GM11168 (cell line): Measurements from ENCODE around the gene CLEC2D.
"Not testable (repeated sequence)": the region's sequence is repeated elsewhere in the genome, so short reads cannot be mapped to it uniquely, and the experiment has no call there.

ENCODE experiments used
- in situ Hi-C: fragments of 300-500 bp; cut with MboI; formaldehyde crosslinking; loops from one replicate; pipeline ENCODE4 v1.12.0; 2022; ENCODE audit warnings: low sequenced_read_pairs; ENCODE audit not compliant: unreplicated experiment

Gene CLEC2D

DNA sequence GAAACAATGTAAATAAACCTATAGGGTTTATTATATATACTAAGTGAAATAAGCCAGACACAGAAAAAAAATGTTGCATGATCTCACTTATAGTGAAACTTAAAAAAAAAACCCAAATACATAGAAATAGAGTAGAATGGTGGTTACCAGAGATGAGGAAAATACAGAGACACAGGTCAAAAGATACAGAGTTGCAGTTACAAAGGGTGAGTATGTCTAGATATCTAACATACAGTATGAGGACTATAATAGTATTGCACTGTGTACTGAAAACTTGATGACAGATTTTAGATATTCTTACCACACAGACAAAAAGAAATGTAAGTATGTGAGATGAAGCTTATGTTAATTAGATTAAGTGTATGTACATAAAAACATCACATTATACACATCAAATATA lies 28.1 kb downstream of the CLEC2D start:
- in situ Hi-C loops = no loop called here

DNA sequence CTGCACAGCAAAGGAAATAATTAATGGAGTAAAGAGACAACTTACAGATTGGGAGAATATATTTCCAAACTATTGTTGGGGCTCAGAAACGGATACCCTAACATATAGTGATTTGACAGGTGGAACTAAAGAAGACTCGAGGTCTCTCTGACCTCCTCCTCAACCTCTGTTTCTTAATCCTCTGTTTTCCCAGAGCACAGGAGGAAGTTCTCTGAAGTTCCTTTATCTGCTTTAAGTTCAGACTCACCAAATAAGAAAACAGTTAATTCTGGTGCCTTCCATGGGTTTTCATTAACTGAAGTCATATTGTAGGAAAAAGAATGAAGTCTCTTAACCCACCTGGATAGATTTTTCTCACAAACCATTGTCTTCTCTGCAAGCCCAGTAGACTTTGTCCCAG lies 29.2 kb downstream of the CLEC2D start:
- in situ Hi-C loops = no loop called here

DNA sequence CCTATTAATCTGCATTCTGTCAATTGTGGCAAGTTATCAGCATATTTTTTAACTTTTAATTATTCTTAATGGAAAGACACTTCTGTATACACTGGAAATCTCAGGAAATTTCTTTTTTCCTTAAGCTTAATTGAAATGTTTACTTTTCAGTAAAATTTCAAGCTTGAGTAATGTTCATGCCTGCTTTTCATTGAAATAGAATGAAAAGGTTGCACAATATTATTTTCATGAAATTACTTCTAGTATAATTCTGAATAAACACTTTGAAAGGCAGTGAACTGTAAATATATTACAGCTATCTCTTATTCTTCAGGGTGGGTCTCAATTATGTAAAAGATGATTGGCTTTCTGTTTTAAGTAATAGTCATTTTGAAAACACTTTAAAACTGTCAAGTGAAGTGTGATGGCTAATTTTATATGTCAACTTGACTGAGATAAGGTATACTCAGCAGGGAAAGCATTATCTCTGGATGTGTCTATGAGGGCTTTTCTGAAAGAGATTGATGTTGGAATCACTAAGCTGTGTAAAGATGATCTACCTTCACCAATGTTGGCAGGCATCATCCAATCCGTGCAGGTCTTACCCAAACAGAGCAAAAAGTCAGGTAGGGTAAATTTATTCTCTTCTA lies 29.9 kb downstream of the CLEC2D start:
- in situ Hi-C loops = no loop called here

DNA sequence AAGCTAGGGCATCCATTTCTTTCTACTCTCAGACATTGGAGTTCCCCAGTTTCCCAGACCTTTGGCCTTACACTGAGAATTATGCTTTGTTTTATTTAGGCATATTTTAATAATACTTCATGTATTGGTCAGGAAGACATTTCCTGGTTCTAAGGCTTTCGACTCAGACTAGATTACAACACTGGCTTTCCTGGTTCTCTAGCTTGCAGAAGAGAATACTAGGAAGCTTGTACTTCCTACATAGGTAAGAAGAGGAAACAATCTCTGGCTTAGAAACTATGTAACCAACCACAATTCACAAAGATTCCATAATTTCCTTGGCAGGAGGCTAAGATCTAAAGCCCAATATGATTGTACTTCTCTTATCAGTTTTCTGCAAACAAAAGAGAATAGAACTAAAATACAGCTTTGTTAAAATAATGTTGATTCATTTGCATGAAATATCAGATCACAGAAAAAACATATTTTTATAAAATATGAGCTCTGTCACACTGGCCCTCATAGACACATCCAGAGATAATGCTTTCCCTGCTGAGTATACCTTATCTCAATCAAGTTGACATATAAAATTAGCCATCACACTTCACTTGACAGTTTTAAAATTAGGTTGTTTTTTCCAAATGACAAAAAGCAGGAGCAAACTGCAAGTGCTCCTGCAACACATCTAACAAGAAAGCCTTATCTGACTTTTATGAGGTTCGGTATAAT lies 30.5 kb downstream of the CLEC2D start:
- in situ Hi-C loops = no loop called here

DNA sequence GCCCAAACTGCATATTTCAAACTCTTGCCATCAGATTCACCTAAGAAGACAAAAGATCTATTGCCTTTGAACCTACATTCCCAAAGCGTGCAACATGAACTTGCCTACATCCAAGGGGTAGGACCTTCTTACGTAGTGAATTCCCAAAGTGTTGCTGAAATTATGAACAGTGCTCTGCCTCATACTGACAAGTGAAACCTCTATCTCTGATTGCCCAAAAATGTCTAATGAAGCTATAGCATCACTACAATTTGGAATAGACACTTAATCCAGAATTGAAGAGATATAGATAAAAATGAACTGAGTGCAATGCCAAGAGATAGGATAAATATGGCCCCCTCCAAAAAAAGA lies 31.1 kb downstream of the CLEC2D start:
- in situ Hi-C loops = no loop called here

DNA sequence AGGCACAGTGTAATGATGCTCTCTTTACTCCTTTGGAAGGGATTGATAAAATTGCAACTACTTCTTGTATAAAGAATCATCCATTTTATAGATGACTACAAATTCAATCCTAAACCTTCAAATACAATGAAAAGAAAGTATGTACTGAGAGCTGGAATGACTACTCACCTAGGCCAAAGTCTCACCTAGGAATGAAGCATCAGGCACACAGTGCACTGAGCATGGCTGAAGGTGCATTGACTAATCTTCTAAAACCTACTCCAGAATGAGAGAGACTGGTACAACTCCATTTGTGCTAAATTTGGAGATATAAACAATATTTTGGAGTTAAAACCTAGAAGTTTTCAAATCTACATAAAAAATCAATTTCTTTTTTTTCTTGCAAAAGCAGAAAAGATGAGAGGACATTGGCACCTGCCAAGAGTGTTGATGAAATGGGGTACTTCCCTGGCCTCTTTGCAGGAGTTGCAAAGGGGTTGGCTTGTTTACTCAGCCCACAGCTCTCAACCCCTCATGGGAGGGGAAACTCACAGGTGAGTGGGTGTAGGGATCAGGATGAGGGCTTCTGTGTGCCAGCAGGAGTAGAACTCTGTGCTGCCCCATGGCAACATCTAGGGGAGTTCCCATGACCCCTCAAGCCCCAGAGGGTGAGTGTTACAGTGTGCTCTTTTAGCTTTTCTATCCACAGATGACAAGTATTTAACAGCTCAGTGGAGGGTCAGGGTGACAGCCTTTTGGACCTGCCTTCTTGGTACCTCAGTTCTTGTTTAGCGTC lies 32.1 kb downstream of the CLEC2D start:
- in situ Hi-C loops = no loop called here

DNA sequence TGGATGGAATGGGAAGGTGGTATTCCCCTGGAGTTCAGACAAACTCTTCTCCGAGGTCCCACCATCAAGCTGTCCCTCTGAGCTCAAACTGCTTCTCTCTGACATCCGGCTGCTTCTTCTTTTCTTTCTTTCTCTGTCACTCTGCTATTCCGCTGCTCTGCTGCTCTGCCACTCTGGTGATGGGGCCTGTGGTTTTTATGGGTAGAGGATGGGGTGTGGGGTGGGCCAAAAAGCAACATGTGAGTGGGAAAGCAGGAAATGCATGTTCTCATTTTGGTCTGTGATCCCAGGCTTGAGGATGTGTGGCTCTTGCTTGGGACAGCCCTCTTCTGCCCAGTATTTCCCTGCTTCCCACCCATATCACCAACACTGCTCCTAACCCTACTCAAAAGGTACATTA lies 32.7 kb downstream of the CLEC2D start:
- in situ Hi-C loops = no loop called here

DNA sequence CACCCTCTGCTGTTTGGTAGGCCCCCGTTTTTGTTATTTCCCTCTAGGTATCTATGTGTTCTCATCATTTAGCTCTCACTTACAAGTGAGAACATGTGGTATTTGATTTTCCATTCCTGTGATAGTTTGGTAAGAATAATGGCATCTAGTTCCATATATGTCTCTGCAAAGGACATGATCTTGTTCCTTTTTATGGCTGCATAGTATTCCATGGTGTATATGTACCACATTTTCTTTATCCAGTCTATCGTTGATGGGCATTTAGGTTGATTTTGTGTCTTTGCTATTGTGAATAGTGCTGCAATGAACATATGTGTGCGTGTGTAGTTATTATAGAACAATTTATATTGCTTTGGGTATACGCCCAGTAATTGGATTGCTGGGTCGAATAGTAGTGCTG lies 35.0 kb downstream of the CLEC2D start:
- in situ Hi-C loops = not testable (repeated sequence)

DNA sequence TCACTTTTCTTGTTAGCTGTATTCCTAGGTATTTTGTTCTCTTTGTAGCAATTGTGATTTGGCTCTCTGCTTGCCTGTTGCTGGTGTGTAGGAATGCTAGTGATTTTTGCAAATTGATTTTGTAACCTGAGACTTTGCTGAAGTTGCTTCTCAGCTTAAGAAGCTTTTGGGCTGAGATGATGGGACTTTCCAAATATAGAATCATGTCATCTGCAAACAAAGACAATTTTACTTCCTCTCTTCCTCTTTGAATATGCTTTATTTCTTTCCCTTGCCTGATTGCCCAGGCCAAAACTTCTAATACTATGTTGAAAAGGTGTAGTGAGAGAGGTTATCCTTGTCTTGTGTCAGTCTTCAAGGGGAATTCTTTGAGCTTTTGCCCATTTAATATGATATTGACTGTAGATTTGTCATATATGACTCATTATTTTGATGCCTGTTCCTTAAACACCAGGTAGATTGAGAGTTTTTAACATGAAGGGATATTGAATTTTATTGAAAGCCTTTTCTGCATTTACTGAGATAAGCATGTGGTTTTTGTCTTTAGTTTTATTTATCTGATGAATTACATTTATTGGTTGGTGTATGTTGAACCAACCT lies 36.7 kb downstream of the CLEC2D start:
- in situ Hi-C loops = loop anchor here (5.0 kb wide), 1 partner anchor 69 kb away; no protein-coding TSS in a partner anchor

DNA sequence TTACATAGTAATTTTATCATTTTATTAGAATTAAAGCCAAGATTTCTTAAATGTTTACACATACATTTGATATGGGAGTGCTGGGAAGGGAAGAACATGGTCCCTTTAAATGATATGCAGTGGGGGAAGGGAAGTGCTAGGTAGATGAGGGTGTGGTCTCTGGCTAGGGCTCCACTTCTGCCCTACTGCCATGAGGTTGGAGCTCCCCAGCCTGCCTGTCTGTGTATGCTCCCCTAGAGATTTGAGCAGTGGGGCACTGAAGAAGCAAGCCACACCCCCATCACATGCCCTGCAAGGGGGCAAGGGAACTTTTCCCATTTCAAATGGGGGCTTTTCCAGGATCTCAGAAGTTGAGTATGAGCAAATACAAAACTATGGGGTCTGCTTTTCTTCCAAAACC lies 37.8 kb downstream of the CLEC2D start:
- in situ Hi-C loops = loop anchor here (5.0 kb wide), 1 partner anchor 70 kb away; no protein-coding TSS in a partner anchor

DNA sequence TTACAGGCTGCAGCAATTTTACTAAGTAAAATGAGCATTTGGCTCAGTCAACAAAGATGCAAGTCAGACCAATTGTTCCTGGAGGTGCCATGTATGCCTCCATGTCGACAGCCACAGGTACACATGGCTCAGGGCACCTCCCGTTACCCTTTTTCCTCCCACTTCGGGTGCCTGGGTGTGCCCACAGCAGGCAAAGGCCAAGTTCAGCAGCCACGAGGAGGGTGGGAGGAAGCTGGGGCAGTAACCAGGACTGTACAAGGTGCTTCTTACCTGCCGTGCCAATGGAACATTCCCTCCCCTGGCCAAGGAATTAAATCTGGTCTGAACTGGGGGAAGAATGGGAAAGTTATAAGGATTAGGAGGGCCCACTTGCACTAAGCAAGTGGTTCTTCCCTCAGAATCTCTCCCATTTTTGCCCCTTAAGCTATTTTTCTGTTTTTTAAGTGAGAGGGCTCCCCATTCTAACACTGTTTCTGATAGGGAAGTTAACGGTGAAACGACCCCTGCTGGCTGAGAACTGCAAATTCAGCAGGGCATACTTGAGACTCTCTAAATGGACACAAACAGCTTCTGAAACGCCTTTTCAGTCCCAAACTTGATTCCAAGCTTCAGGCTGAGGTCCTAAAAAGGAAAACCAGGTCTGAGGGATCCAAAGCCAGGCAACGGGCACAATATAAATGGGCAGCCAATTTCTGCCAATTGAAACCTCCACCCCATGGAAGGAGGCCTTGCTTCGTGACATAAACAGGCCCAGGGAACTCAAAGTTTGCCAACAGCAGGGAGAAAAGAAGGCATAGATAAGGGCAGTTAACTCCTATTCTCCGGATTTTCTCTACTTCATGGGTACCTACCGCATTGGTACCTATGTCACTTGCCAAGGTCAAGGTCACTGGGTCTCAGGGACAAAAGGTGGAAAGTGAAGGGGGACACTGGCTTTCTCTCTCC lies 38.6 kb downstream of the CLEC2D start:
- in situ Hi-C loops = loop anchor here (5.0 kb wide), 1 partner anchor 71 kb away; no protein-coding TSS in a partner anchor

DNA sequence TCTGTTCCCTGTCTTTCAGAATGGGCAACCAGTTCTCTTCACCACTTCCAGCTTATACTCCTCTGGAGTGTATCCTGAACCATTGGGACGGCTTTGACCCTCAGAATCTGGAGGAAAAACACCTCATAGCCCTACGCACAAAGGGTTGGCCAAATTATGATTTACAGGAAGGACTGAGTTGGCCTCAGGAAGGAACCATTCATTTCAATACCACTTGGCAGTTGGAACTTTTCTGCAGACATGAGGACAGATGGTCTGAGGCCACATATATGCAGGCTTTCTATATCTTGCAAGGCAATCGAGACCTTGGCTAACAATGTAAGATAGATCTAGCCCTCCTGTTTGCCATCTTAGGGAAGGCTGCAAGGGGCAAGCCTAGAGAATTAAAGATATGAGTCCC lies 39.3 kb downstream of the CLEC2D start:
- in situ Hi-C loops = loop anchor here (5.0 kb wide), 1 partner anchor 72 kb away; no protein-coding TSS in a partner anchor

DNA sequence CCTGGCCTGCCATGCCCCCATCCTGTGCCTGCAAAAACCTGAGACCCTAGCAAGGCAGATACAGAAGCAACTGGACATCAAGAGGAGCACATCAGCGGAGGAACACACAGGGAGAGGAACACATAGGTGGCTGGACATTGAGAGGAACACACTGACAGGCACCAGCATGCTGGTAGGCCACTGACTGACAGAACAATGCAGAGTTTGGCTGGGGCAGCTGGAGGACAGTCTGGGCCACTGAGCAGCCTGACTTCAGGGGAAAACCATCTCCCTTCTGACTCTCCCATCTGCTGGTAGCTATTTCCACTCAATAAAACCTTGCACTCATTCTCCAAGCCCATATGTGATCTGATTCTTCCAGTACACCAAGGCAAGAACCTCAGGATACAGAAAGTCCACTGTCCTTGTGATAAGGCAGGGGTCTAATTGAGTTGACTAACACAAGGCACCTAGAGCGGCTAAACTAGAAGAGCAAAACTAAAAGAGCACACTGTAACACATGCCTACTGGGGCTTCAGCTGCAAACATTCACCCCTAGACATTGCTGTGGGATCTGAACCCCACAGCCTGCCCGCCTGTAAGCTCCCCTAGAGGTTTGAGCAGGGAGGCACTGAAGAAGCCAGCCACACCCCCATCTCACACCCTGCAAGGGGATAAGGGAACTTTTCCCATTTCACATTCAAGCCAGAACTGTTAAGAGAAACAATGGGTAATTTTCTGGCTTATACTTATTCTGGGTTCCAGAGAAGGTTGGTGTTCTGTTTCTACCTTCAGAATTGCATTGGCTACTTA lies 41.3 kb downstream of the CLEC2D start:
- in situ Hi-C loops = no loop called here

DNA sequence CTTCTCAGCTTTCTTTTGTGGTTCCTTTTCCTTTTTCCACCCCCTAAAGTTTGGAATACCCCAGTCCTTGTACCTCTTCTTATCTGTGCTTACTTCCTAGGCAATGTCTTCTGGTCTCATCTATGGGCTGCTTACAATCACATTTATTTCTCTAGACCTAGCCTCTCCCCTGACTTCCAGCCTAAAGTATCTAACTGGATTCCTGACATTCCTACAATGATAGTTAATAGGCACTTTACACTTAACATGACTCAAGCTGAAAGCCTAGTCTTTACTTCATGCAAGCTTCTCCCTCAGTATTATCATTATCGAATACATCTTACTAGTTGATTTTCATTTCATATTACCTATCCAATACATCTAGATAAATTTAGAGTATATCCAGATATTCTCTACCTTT lies 42.2 kb downstream of the CLEC2D start:
- in situ Hi-C loops = no loop called here

DNA sequence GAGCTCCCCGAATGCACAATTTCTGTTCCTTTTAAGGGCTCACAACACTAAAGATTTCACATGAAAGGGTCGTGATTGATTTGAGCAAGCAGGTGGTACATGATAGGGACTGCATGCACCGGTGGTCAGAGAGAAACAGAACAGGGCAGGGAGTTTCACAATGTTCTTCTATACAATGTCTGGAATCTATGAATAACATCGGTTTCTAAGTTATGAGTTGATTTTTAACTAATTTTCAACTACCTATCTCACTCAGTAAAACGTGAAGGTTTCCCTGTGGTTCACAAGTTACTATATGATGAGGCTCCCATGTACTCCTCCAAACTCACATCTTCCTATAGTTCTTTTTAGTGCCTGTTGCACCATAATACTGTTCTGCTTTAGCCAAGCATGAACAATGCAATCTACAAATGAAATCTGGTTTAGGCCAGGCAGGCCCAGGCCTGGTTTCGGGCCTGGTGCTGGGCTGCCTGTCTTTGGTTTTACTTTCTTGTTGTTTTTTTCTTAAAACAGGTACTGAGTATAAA lies 43.6 kb downstream of the CLEC2D start:
- in situ Hi-C loops = not testable (repeated sequence)

DNA sequence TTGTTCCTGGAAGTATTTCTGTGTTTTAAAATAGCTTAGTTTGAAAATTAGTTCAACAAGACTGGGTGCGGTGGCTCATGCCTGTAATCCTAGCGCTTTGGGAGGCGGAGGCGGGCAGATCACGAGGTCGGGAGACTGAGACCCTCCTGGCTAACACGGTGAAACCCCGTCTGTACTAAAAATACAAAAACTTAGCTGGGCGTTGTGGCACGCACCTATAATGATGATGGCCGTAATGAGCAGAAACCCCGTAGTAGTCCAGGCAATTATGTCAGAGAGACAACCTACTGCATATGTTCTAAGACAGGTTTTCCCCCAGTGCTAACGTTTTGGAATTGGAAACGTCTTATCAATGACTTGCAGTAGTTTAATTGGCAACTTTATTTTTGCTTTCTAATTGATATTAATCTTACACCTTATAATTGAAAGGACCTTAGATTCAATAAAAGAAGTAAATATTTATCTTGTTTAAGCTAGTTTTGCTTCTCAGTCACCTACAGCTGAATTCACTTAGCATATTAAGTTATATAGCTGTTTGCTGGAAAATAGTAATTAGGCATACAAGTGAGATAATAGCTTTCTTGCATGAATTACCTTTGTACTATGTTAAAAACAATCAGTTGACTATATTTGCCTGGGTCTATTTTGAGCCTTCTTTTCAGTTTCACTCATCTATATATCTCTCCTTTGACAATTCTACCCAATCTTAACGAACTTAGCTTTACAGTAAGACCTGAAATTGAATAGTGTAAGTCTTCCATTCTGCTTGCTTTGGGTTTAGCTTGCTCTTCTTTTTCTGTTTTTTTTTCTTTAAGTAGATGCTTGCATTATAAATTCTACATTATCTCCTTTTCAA lies 47.8 kb downstream of the CLEC2D start:
- in situ Hi-C loops = no loop called here

DNA sequence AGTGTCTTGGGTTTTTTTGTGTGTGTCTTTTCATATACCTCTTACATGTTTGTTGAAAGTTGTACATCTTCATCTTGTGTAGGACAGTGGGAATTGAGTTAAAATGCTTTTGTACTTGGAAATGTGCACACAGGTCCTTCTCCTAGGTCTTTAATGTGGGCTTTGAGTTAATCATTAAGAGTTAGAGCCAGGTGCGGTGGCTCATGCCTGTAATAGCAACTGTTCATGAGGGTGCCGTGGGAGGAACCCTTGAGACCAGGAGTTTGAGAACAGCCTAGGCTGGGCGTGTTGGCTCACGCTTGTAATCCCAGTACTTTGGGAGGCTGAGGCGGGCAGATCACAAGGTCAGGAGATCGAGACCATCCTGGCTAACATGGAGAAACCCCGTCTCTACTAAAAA lies 49.5 kb downstream of the CLEC2D start:
- in situ Hi-C loops = no loop called here

DNA sequence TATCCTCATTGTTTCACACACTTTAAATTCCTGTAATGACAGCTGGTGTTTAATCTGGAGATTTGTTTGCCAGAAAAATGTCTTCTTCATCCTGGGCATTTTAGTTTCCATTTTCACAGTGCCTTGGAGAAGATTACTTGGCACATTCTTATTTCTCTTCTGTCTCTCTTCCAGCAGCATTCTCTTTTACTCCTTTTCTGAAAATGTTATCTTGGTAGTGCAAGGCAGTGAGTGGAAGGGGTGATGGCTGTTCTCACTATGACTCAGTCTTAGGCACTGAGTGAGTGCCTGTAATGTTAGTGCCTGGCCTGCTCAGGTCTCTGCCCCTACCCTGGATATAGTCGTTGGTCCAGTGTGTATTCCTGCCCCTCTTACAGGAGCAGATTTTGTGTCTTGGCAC lies 50.3 kb downstream of the CLEC2D start:
- in situ Hi-C loops = no loop called here
